Measurements from ENCODE around the gene COQ7. TPM values are rescaled to one million over a fixed set of nuclear protein-coding genes. Genes with fewer than 3 reads are reported as not detected.

The COQ7 gene
- polyA plus RNA-seq, 1 experiment, result 10.7 TPM

GRCh38 chr16:19108409-19109287 is 41.2 kb downstream of the COQ7 start:
- ChIA-PET CTCF (interaction anchor here (1.2 kb wide), 2 partner anchors 9 to 30 kb away, joined by 3 read pairs; no protein-coding TSS in a partner anchor), POLR2A (no interaction called here)
- Histone ChIP-seq H3K4me3 (ENCODE audit: low read depth, low read length) (no peak overlapping the region), H3K27me3 (ENCODE audit: control insufficient read depth, insufficient read depth, low read length) (no peaks in the 10 kb centered on the region), H3K36me3 (ENCODE audit: control insufficient read depth, insufficient read depth, low read length) (no peaks in the 10 kb centered on the region)
- no peak for DNase-seq (ENCODE audit: low read depth)
- TF ChIP-seq CTCF (IDR thresholded peaks at IDR 0.05; ENCODE audit: insufficient read depth, low read depth, low read length), result no peak

DNA sequence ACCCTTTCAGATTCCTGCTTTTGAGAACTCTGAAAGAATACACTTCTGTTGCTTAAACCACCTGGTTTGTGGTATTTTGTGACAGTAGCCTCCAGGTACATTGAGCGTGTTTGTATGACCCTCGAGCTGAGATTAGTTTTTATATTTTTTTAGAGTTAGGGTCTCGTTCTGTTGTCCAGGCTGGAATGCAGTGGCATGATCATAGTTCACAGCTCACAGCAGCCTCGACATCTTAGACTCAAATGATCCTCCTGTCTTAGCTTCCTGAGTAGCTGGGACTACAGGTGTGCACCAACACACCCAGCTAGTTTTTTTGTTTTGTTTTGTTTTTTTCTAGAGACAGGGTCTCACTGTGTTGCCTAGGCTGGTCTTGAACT is 41.9 kb downstream of the COQ7 start:
- CTCF ChIA-PET, result no interaction called here
- no peak for DNase-seq (ENCODE audit: low read depth)
- TF ChIP-seq CTCF (IDR thresholded peaks at IDR 0.05; ENCODE audit: insufficient read depth, low read depth, low read length), result no peak
- H3K4me3 ChIP-seq (ENCODE audit: low read depth, low read length), result no peak overlapping the region
- no peaks in the 10 kb centered on the region for H3K27me3 ChIP-seq (ENCODE audit: control insufficient read depth, insufficient read depth, low read length)
- POLR2A ChIA-PET, result no interaction called here
- H3K36me3 ChIP-seq (ENCODE audit: control insufficient read depth, insufficient read depth, low read length), result no peaks in the 10 kb centered on the region

DNA sequence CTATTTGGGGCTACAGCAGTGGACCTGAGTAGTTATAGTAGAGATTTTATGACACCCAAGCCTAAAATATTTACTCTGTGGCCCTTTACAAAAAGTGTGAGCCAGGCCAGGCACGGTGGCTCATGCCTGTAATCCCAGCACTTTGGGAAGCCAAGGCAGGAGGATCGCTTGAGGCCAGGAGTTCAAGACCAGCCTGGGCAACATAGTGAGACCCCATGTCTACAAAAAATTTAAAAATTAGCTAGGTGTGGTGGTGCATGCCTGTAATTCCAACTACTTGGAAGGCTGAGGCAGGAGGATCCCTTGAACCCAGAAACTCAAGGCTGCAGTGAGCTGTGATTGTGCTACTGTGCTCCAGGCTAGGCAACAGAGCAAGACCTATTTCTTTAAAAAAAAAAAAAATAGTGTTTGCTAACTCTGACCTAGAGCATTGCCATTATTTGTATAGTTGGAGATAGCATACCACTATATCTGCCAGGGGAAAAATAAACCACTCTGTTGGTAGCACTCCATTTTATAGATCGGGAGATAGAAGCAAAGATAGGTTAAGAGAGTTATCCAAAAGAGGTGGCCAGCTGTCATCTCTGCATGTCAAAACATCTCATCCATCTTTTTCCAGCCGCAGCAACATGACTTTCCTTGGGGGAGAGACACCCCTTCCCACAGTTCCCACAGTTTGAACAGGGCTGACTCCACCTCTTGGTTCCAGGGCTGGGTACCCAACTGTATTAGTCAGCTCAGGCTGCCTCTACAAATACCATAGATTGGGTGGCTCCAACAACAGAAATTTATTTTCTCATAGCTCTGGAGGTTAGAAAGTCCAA is 43.3 kb downstream of the COQ7 start:
- H3K36me3 ChIP-seq (ENCODE audit: control insufficient read depth, insufficient read depth, low read length), result peaks cover 6% of the 10 kb centered on the region
- DNase-seq (ENCODE audit: low read depth), result no peak
- ChIA-PET POLR2A (no interaction called here), CTCF (interaction anchor here (0.7 to 1.7 kb wide), 4 partner anchors 8 to 25 kb away, joined by 3 to 4 read pairs (median 4); no protein-coding TSS in a partner anchor)
- H3K27me3 ChIP-seq (ENCODE audit: control insufficient read depth, insufficient read depth, low read length), result no peaks in the 10 kb centered on the region
- no peak overlapping the region for H3K4me3 ChIP-seq (ENCODE audit: low read depth, low read length)
- TF ChIP-seq CTCF (IDR thresholded peaks at IDR 0.05; ENCODE audit: insufficient read depth, low read depth, low read length), result no peak

DNA sequence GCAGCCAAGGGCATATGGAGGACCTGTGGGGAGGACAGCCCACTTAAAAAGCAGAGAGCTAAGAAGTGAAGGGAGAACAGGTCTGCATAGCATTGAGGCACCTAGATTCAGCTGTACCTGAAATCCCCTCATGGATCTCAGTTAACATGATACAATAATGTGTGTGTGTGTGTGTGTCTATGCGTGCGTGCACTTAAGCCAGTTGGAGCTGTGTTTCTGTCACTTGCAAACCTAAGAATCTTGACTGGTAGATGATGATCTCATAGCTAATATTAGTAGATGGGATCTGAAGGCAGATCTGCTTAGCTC is 44.6 kb downstream of the COQ7 start:
- ChIA-PET CTCF (interaction anchor here (1.0 to 3.4 kb wide), 5 partner anchors 10 to 390 kb away, joined by 3 to 12 read pairs (median 5); no protein-coding TSS in a partner anchor), POLR2A (no interaction called here)
- Histone ChIP-seq H3K36me3 (ENCODE audit: control insufficient read depth, insufficient read depth, low read length) (peaks cover 10% of the 10 kb centered on the region), H3K27me3 (ENCODE audit: control insufficient read depth, insufficient read depth, low read length) (no peaks in the 10 kb centered on the region), H3K4me3 (ENCODE audit: low read depth, low read length) (no peak overlapping the region)
- no peak for DNase-seq (ENCODE audit: low read depth)
- TF ChIP-seq CTCF (IDR thresholded peaks at IDR 0.05; ENCODE audit: insufficient read depth, low read depth, low read length), result no peak
